ENCODE results near the gene SAMD4A.

The SAMD4A gene

DNA sequence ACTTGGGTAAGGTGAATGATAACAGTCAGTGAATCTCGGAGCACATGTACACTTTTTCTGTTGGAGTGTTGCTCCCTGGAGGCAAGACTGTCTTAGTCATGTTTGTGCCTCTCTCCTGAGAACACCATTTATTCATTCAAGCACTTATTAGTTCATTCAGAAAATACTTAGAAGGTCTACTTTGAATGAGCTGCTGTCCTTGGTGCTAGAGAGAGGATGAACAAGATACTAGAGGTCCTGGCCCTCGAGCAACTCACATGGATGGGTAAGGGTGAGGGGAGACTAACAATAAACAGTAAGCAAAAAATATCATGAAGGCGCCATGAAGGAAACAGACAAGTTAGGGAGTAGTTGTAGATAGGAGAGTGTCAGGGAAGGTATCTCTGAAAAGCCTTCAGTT lies 17.1 kb upstream of the SAMD4A start:
- in situ Hi-C loops (cut with MboI; ENCODE audit: low sequenced_read_pairs) = no loop called here
- Histone ChIP-seq H3K36me3 (replicated peaks) (no peaks in the 10 kb centered on the region), H3K4me3 (no peak overlapping the region), H3K9me3 (no peaks in the 10 kb centered on the region), H3K27me3 (ENCODE audit: low read depth) (no peaks in the 10 kb centered on the region), H3K4me1 (peaks cover 10% of the 10 kb centered on the region)
- no peak for DNase-seq (ENCODE audit: low spot score in 2 of 2)

DNA sequence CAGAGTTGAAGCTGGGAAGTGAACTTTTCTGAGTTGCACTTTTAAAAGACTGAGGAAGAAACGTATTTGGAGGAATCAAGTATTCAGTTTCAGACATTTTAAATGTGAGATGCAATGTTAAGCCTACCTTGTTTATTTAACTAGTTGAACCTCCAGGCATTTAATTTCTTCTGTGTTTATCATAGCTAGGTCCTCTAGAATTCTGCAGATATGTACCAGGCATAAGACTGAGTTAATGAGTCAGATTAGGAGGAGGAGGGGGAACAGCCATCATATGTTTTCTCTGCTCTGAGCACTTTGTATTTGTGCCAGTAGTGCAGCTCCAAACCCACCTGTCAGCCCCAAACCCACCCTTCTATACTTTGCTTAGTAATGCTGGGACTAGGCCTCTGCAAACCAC lies 16.4 kb upstream of the SAMD4A start:
- no peak for DNase-seq (ENCODE audit: low spot score in 2 of 2)
- Histone ChIP-seq H3K9me3 (no peaks in the 10 kb centered on the region), H3K4me1 (peaks cover 10% of the 10 kb centered on the region), H3K36me3 (replicated peaks) (no peaks in the 10 kb centered on the region), H3K27me3 (ENCODE audit: low read depth) (no peaks in the 10 kb centered on the region), H3K4me3 (no peak overlapping the region)
- in situ Hi-C loops (cut with MboI; ENCODE audit: low sequenced_read_pairs) = no loop called here

- in situ Hi-C loops (cut with MboI; ENCODE audit: low sequenced_read_pairs) = no loop called here
- Histone ChIP-seq H3K4me1 (peaks cover 10% of the 10 kb centered on the region), H3K4me3 (no peak overlapping the region), H3K36me3 (replicated peaks) (no peaks in the 10 kb centered on the region), H3K27me3 (ENCODE audit: low read depth) (no peaks in the 10 kb centered on the region), H3K9me3 (no peaks in the 10 kb centered on the region)
- DNase-seq (ENCODE audit: low spot score in 2 of 2) = no peak
Observed at GRCh38 chr14:54554401-54554800, 12.5 kb upstream of the SAMD4A start.

DNA sequence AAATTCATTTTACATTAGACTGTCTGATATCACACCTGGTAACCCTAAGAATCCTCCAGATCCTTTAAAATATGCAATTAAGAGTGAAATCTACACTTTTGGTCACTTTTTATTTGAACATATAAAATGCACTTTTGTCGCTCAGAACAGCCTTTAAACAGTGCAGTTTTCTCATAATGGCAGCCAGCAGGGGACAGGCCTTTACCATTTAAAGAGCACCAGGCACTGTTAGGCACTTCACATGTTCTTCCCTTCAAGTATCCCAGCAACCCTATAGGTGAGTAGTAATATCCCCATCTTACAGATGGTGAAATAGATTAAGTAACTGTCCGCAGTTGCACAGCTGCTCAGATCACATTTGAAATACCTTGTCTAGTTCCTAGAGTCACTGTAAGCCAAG lies 11.3 kb upstream of the SAMD4A start:
- DNase-seq (ENCODE audit: low spot score in 2 of 2) = no peak
- Histone ChIP-seq H3K9me3 (no peaks in the 10 kb centered on the region), H3K36me3 (replicated peaks) (no peaks in the 10 kb centered on the region), H3K27me3 (ENCODE audit: low read depth) (no peaks in the 10 kb centered on the region), H3K4me1 (peaks cover 10% of the 10 kb centered on the region), H3K4me3 (no peak overlapping the region)
- in situ Hi-C loops (cut with MboI; ENCODE audit: low sequenced_read_pairs) = no loop called here

DNA sequence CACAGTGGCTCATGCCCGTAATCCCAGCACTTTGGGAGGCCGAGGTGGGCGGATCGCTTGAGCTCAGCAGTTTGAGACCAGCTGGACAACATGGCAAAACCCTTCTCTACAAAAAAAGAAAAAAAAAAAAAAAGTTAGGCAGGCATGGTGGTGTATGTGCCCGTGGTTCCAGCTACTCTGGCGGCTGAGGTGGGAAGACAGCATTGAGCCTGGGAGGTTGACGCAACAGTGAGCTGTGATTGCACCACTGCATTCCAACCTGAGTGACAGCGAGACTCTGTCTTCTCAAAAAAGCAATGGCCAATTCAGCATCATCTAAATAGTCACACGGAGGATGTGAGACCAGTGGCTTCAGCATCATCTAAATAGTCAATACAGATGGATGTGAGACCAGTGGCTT lies 10.4 kb upstream of the SAMD4A start:
- peaks cover 6% of the 10 kb centered on the region for H3K4me1 ChIP-seq
- DNase-seq (ENCODE audit: low spot score in 2 of 2) = no peak
- in situ Hi-C loops (cut with MboI; ENCODE audit: low sequenced_read_pairs) = no loop called here
- H3K27me3 ChIP-seq (ENCODE audit: low read depth) = no peaks in the 10 kb centered on the region
- H3K4me3 ChIP-seq = no peak overlapping the region
- no peaks in the 10 kb centered on the region for H3K9me3 ChIP-seq
- H3K36me3 ChIP-seq (replicated peaks) = no peaks in the 10 kb centered on the region

- peaks cover 4% of the 10 kb centered on the region; the same call in 1 of the 2 replicates for H3K4me1 ChIP-seq
- no peaks in the 10 kb centered on the region for H3K27me3 ChIP-seq (ENCODE audit: low read depth)
- H3K36me3 ChIP-seq (replicated peaks) = no peaks in the 10 kb centered on the region
- in situ Hi-C loops (cut with MboI; ENCODE audit: low sequenced_read_pairs) = loop anchor here (5.0 to 10.0 kb wide), 2 partner anchors 130 to 212 kb away; no protein-coding TSS in a partner anchor
- H3K9me3 ChIP-seq = no peaks in the 10 kb centered on the region
- H3K4me3 ChIP-seq = no peak overlapping the region
- DNase-seq (ENCODE audit: low spot score in 2 of 2) = no peak
Observed at GRCh38 chr14:54562334-54562733, 4.6 kb upstream of the SAMD4A start.

- H3K4me1 ChIP-seq = peaks cover 8% of the 10 kb centered on the region
- peak overlapping the region; percentile 69; the same call in 1 of the 2 replicates for H3K4me3 ChIP-seq
- H3K27me3 ChIP-seq (ENCODE audit: low read depth) = no peaks in the 10 kb centered on the region
- H3K36me3 ChIP-seq (replicated peaks) = no peaks in the 10 kb centered on the region
- in situ Hi-C loops (cut with MboI; ENCODE audit: low sequenced_read_pairs) = loop anchor here (5.0 to 10.0 kb wide), 2 partner anchors 128 to 211 kb away; no protein-coding TSS in a partner anchor
- peak in 1 of 2 experiments; percentile 52 for DNase-seq (ENCODE audit: low spot score in 2 of 2)
- no peaks in the 10 kb centered on the region for H3K9me3 ChIP-seq
Observed at GRCh38 chr14:54564071-54564867, 2.7 kb upstream of the SAMD4A start.

DNA sequence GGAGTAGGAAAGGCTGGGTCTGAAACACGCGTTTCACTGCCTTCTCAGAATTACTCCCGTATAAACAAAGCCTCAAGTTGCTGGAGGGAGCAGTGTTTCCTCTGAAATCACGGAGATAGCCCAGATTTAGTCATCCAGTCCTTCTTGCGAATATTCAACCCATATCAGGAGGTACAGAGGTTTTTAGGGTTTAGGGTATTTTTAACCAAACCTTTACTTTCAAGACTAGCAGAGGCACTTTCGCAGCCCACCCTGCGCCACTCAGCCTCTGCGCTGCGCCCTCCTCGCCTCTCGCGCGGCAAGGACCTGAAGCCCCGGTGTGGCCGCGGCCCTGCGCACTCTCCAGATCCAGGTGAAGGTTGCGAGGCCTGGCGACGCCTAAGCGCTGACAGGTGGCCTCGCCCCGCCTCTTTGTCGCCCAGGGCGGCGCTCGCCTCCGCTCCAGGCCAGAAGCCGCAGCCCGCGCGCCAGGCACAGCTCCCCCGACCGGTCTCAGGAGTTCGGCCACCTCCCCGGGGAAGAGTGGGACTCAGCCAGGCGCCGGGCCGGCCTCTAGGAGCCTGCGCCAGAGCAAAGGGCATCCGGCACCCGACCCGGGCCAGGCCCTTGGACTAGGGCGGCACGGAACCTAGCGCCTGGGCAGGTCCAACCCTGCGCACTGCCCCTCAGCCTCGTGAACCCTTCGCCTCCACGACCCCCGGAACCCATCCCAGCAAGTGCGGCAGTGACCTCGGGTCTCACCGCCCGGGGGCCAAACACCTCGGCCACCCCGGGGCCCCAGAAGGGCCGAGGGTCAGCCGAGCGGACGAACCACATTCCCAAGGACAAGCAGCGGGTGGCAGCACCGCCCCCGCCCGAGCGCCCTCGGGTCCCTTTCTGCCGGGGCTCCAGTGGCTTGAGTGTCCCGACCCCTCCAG lies 1.8 kb upstream of the SAMD4A start:
- Histone ChIP-seq H3K4me3 (peak overlapping the region; percentile 69), H3K36me3 (replicated peaks) (no peaks in the 10 kb centered on the region), H3K4me1 (peaks cover 13% of the 10 kb centered on the region), H3K27me3 (ENCODE audit: low read depth) (no peaks in the 10 kb centered on the region), H3K9me3 (no peaks in the 10 kb centered on the region)
- DNase-seq (ENCODE audit: low spot score in 2 of 2) = peak; percentile 55 to 82
- in situ Hi-C loops (cut with MboI; ENCODE audit: low sequenced_read_pairs) = loop anchor here (5.0 to 10.0 kb wide), 2 partner anchors 127 to 210 kb away; no protein-coding TSS in a partner anchor

GRCh38 chr14:54565785-54566409 lies 1.0 kb upstream of the SAMD4A start:
- H3K4me3 ChIP-seq = peak overlapping the region; percentile 69
- peaks cover 13% of the 10 kb centered on the region for H3K4me1 ChIP-seq
- peak; percentile 70 to 86 for DNase-seq (ENCODE audit: low spot score in 2 of 2)
- no peaks in the 10 kb centered on the region for H3K36me3 ChIP-seq (replicated peaks)
- H3K9me3 ChIP-seq = no peaks in the 10 kb centered on the region
- H3K27me3 ChIP-seq (ENCODE audit: low read depth) = no peaks in the 10 kb centered on the region
- in situ Hi-C loops (cut with MboI; ENCODE audit: low sequenced_read_pairs) = loop anchor here (10.0 kb wide), 1 partner anchor 209 kb away; no protein-coding TSS in a partner anchor

DNA sequence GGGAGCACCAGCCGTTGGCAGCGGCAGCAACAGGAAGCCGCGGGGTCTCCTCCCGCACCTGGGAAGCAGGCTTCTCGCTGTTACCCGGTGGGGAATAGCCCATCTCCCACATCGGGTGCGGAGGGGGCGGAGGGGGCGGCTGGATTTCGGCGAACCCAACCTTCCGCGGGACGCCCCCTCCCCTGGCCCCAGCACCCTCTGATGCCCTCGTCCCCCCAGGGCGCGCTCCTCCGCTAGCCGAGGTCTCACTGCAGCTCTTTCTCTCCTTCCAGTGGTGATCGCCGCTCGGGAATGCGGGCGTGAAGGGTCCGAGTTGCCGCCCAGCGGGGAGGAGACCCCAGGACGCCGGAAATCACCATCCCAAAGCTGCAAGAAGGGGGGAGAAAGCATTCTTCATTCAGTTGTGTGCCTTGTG lies 303 bp downstream of the SAMD4A start:
- no peaks in the 10 kb centered on the region for H3K27me3 ChIP-seq (ENCODE audit: low read depth)

DNA sequence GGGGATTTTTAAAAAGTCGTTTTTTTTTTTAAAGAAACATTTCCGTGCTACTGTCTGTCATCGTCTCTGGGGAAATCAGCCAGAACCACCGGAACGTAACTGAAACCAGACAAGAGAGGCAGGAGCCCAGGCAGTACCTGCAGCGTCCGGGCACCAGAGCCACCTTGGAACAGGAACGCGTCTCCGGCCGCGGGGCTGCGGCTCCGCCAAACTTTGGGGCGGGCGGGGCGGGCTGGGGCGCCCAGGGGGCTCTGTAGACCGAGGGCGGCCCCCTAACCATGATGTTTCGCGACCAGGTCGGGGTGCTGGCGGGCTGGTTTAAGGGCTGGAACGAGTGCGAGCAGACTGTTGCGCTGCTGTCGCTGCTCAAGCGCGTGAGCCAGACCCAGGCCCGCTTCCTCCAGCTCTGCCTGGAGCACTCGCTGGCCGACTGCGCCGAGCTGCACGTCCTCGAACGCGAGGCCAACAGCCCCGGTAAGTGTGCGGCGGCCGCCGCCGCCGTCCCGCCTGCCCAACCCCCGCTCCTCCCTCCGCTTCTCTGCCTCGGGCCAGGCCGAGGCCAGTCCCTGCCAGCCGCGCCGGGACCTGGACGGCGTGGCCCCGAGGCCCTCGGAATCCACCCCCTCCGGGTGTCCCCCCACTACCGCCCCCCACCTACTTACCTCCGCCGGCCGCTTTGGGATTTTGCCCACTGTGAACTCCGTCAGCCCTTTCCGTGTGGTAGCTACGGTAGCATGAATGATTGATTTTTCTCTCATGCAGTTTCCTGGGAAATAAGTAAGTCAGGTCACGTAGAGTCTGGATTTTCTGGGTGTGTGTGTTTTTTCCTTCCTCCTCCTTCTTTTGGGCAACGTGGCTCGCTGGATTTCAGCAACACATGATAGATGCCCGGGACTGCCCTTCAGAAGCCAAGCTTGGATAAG lies 972 bp downstream of the SAMD4A start:
- Histone ChIP-seq H3K4me3 (peak overlapping the region; percentile 69), H3K27me3 (ENCODE audit: low read depth) (no peaks in the 10 kb centered on the region), H3K4me1 (peaks cover 13% of the 10 kb centered on the region), H3K36me3 (replicated peaks) (peaks cover 18% of the 10 kb centered on the region), H3K9me3 (no peaks in the 10 kb centered on the region)
- in situ Hi-C loops (cut with MboI; ENCODE audit: low sequenced_read_pairs) = loop anchor here (10.0 kb wide), 1 partner anchor 207 kb away; no protein-coding TSS in a partner anchor
- DNase-seq (ENCODE audit: low spot score in 2 of 2) = peak; percentile 37 to 67

More for the DNA sequence above, 303 bp downstream of the SAMD4A start:
- DNase-seq (ENCODE audit: low spot score in 2 of 2) = peak; percentile 32 to 67
- Histone ChIP-seq H3K9me3 (no peaks in the 10 kb centered on the region), H3K36me3 (replicated peaks) (peaks cover 13% of the 10 kb centered on the region), H3K4me1 (peaks cover 13% of the 10 kb centered on the region), H3K4me3 (peak overlapping the region; percentile 69)
- in situ Hi-C loops (cut with MboI; ENCODE audit: low sequenced_read_pairs) = loop anchor here (10.0 kb wide), 1 partner anchor 208 kb away; no protein-coding TSS in a partner anchor

GRCh38 chr14:54568821-54569595 lies 2.1 kb downstream of the SAMD4A start:
- Histone ChIP-seq H3K27me3 (ENCODE audit: low read depth) (no peaks in the 10 kb centered on the region), H3K4me3 (peak overlapping the region; percentile 69), H3K36me3 (replicated peaks) (peaks cover 26% of the 10 kb centered on the region), H3K9me3 (no peaks in the 10 kb centered on the region), H3K4me1 (peaks cover 13% of the 10 kb centered on the region)
- in situ Hi-C loops (cut with MboI; ENCODE audit: low sequenced_read_pairs) = loop anchor here (10.0 kb wide), 1 partner anchor 206 kb away; no protein-coding TSS in a partner anchor
- peak; percentile 15 to 32 for DNase-seq (ENCODE audit: low spot score in 2 of 2)
